GM10248 (cell line): ENCODE measurements around the gene TMEM178A.

ENCODE experiments used
- CTCF ChIA-PET: fragments of 300-600 bp; sonication (Branson Sonifier 250); formaldehyde crosslinking; extraction: SDS; loops from one replicate; lab custom pipeline; 2021; ENCODE audit warnings: antibody characterized with exemption; lab: Yijun Ruan, JAX
- POLR2A ChIA-PET: fragments of 350-650 bp; sonication (Branson Sonifier 250); formaldehyde crosslinking; extraction: SDS; loops from one replicate; lab custom pipeline; 2020; ENCODE audit warnings: antibody characterized with exemption; lab: Yijun Ruan, JAX
- DNase-seq: peaks from one replicate; pipeline ENCODE4 v3.0.0; 2012; ENCODE audit errors: extremely low spot score
- TF ChIP-seq, protein P1 (sequence below): IDR thresholded peaks from 2 replicates; pipeline ENCODE4 v1.5.1; 2012; ENCODE audit warnings: mild to moderate bottlenecking, low read depth; ENCODE audit errors: extremely low read depth, missing control alignments, control extremely low read depth

Gene TMEM178A

DNA sequence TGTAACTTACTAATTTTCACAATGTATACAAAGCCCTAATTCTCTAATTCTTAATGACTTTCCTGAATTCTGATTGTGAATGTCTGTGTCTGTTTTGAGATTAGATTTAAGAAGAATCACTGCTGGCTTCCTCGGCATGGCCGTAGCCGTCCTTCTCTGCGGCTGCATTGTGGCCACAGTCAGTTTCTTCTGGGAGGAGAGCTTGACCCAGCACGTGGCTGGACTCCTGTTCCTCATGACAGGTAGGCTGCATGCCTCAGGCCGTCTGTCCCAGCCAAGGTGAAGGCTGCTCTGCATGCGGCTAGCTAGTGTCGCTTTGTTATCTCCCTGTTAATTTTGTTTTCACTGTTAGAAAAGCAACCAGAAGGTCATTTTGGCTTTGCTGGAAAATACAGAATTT, 41.2 kb downstream of the TMEM178A start:
- TF ChIP-seq, protein P1, sequence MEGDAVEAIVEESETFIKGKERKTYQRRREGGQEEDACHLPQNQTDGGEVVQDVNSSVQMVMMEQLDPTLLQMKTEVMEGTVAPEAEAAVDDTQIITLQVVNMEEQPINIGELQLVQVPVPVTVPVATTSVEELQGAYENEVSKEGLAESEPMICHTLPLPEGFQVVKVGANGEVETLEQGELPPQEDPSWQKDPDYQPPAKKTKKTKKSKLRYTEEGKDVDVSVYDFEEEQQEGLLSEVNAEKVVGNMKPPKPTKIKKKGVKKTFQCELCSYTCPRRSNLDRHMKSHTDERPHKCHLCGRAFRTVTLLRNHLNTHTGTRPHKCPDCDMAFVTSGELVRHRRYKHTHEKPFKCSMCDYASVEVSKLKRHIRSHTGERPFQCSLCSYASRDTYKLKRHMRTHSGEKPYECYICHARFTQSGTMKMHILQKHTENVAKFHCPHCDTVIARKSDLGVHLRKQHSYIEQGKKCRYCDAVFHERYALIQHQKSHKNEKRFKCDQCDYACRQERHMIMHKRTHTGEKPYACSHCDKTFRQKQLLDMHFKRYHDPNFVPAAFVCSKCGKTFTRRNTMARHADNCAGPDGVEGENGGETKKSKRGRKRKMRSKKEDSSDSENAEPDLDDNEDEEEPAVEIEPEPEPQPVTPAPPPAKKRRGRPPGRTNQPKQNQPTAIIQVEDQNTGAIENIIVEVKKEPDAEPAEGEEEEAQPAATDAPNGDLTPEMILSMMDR, result no peak
- DNase-seq, result no peak
- CTCF ChIA-PET, result interaction anchor here (3.8 kb wide), 1 partner anchor 10 kb away, joined by 14 read pairs; no protein-coding TSS in a partner anchor
- POLR2A ChIA-PET, result no interaction called here

DNA sequence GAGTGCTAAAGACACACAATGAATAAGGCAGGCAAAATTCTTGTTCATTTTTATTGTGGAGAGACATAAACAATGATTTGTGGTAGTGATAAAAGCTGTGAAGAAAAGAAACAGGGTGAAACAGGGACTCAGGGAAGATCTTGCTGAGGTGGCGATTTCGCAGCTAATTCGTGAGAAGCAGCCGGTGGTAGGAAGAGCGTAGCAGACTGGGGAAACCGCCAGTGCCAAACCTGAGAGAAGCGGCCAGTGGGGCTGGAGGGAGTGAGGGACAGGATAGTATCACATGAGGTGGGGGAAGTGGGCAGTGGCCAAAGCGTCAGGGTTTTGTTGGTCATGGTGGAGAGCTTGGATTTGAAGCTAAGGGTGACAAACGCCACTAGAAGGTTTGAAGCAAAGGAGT, 42.3 kb downstream of the TMEM178A start:
- ChIA-PET CTCF (interaction anchor here (3.8 kb wide), 1 partner anchor 11 kb away, joined by 14 read pairs; no protein-coding TSS in a partner anchor), POLR2A (no interaction called here)
- no peak for DNase-seq
- TF ChIP-seq, protein P1, result no peak

DNA sequence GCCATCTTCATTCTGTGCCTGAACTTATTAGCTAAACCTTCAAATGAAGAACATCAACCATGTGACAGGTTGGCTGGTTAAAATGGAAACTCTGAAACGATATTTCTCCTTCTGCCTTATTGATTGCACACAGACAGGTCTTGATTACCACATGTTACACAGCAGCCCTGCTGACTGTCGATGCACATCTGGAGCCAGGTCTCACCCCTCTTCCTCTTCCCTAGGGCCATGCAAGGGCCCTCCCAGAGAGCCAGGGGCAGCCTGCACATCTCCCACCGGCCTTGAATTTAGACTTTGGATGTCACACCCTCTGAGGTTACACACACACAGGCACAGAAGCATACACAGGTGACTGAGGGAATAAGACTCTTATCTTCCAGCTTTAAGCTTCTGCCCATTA, 45.1 kb downstream of the TMEM178A start:
- TF ChIP-seq, protein P1, result no peak
- ChIA-PET CTCF (interaction anchor here (1.2 kb wide), 1 partner anchor 18 kb away, joined by 3 read pairs; no protein-coding TSS in a partner anchor), POLR2A (no interaction called here)
- no peak for DNase-seq

DNA sequence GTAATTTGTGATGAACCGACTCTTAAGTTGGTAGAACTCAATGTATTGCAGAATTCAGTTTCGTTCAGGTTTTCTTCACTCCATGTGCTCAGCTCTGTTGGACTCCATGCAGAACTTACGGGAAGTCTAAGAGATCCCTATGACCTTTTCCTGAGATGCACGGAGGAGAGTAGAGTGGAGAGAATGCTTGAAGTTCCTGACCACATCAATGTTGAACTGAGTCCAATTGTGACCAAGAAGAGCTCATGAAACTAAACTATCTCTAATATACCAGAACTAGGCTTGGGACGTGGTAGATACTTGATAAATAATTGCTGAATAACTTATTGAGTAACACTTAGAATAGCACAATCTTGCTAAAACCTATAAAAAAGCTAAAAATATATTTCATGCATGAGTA, 47.2 kb downstream of the TMEM178A start:
- ChIA-PET CTCF (interaction anchor here (1.5 to 9.8 kb wide), 2 partner anchors 10 to 17 kb away, joined by 4 to 75 read pairs; no protein-coding TSS in a partner anchor), POLR2A (no interaction called here)
- TF ChIP-seq, protein P1, result no peak
- DNase-seq, result no peak

DNA sequence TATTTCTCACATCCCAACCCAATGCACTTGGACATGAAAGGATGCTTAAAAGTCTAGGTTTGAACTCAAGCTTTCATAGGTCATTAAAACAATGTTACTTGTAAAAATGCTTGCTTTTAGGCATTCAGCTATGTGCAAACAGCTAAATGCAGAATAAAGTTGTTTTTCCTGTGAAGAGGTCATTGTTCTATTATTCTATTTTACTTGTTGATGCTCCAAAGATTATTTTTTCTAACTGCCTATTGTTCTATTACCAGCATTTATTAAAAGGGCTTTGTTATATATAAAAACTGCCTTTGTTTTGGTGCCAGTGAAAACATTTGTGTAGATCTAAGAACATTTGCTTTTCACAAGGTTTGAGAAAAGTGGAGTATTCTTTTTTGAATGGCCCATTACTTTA, 49.4 kb downstream of the TMEM178A start:
- ChIA-PET CTCF (interaction anchor here (1.0 to 9.8 kb wide), 2 partner anchors 15 to 18 kb away, joined by 3 to 75 read pairs; no protein-coding TSS in a partner anchor), POLR2A (no interaction called here)
- no peak for DNase-seq
- TF ChIP-seq, protein P1, result no peak

DNA sequence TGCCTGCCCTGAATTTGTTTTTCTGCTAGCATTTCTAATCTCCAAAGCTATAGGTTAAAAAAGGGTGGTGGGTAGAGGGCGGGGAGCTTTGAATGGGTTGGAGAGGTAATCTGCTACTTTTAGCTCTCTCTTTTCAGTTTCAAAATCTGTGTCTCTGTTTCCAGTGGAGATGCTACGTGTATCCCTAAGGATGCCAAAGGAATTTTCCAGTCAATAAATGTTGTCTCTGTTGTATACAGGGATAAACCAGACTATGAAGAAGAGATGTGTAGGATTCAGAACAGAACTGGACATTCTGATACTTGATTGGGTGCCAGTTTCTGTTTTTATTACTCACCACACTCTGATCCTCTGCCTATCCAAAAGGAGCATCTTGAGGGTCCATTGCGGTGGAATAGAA, 50.1 kb downstream of the TMEM178A start:
- no peak for DNase-seq
- POLR2A ChIA-PET, result no interaction called here
- CTCF ChIA-PET, result interaction anchor here (1.0 to 9.8 kb wide), 2 partner anchors 14 to 19 kb away, joined by 3 to 75 read pairs; no protein-coding TSS in a partner anchor
- TF ChIP-seq, protein P1, result no peak

DNA sequence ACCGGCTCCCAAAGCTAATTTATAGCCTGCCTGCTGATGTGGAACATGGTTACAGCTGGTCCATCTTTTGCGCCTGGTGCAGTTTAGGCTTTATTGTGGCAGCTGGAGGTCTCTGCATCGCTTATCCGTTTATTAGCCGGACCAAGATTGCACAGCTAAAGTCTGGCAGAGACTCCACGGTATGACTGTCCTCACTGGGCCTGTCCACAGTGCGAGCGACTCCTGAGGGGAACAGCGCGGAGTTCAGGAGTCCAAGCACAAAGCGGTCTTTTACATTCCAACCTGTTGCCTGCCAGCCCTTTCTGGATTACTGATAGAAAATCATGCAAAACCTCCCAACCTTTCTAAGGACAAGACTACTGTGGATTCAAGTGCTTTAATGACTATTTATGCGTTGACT, 51.4 kb downstream of the TMEM178A start:
- TF ChIP-seq, protein P1, result no peak
- ChIA-PET POLR2A (no interaction called here), CTCF (interaction anchor here (9.8 kb wide), 1 partner anchor 13 kb away, joined by 75 read pairs; no protein-coding TSS in a partner anchor)
- no peak for DNase-seq
